SW480 (cell line): ENCODE results near the gene SPOCK1.

Experiments
- DNase-seq: peaks from one replicate; pipeline ENCODE4 v3.0.0-alpha.2; 2016; ENCODE audit warnings: low spot score

SPOCK1 gene

DNA sequence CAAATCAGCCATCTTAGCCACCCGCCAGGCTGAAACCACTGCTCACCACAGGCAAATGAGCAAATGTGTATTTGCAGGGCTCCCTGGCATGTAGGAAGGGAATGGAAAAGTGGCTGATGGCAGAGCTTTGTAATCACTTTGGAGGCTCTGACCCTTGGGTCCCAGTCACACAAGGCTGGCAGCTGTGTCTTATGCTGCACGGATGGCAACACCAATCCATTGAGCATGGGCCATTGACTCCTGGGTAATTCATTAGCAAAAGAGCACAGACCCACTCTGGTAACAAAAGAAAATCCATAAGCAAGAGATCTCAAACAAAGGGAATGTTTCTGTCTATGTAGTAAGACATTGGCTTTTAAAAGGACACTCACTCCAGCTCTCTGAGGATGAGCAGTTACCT lies 57.6 kb downstream of the SPOCK1 start:
- no peak for DNase-seq

DNA sequence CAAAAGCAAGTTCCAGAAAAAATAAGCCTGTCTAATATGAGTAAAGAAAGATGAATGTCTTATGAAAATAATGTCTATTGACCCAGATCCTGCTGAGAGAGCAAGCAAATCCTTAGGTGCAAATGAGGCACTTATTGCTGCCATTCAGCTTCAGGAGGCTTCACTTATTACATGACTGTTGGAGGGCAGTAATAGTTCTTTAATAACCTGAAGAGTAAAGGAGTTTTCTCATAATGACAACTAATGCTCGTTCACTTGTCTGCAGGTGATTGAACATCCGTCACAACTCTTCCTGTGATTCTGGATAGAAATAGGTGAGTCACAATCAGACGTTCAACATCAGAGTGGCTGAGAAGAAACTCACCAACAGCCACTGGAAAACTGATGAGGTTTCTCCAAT lies 58.3 kb downstream of the SPOCK1 start:
- DNase-seq: no peak

GRCh38 chr5:137439645-137440044 lies 59.5 kb downstream of the SPOCK1 start:
- DNase-seq: no peak

GRCh38 chr5:137438932-137439331 lies 60.2 kb downstream of the SPOCK1 start:
- DNase-seq: no peak

- no peak for DNase-seq
Observed at GRCh38 chr5:137437774-137438173, 61.4 kb downstream of the SPOCK1 start.

DNA sequence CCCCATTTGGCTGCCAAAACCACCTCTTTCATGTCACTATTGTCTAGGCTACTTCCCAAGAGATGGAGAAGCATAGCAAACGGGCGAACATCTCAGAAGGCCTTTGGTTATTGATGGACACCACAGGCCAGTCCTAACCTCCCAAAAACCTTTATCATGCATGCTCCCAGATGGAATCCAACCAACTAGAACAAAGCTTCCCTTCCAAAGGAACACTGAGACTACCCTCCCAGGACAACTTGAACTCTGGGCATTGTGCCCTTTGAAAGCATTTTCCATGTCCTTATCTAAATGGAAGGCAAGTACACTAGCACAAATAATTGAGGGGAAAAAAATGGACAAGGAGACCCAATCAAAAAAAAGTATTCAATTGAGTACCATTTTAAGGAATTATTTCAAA lies 65.6 kb downstream of the SPOCK1 start:
- no peak for DNase-seq

DNA sequence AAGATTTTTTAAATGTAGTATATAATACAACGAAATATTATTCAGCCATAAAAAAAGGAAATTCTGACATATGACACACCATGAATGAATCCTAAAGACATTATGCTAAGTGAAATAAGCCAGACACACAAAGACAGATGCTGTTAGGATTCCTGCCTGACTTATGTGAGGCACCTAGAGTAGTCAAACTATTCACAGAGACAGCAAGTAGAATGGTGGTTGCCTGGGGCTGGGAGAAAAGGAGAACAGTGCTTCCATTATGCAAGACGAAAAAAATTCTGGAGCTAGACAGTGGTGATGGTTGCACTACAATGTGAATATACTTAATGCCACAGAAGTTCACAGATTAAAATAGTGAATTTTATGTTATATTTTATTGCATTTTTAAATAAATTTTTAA lies 66.8 kb downstream of the SPOCK1 start:
- no peak for DNase-seq

DNA sequence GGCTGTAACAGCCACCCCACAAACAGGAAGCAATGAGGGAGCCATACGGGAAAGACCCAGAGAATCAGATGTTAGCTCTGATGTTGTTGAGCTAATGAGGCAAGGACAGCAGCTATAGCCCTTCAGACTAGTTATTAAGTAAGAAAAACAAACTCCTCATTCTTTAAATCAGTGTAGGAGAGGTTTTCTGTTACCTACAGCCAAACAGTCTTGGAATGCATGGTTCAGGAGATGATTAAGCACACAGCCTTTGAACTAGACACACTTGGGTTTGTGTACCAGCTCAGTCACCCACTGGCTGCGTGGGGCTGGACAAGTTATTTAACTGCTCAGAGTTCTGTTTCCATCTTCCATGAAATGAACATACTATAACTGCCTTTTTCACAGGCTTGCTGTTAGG lies 68.1 kb downstream of the SPOCK1 start:
- no peak for DNase-seq

- DNase-seq: no peak
Observed at GRCh38 chr5:137415231-137415681, 83.9 kb downstream of the SPOCK1 start.

- DNase-seq: no peak
Observed at GRCh38 chr5:137414112-137414755, 84.9 kb downstream of the SPOCK1 start.

GRCh38 chr5:137412136-137412535 lies 87.0 kb downstream of the SPOCK1 start:
- DNase-seq: no peak

GRCh38 chr5:137410234-137411010 lies 88.7 kb downstream of the SPOCK1 start:
- no peak for DNase-seq

DNA sequence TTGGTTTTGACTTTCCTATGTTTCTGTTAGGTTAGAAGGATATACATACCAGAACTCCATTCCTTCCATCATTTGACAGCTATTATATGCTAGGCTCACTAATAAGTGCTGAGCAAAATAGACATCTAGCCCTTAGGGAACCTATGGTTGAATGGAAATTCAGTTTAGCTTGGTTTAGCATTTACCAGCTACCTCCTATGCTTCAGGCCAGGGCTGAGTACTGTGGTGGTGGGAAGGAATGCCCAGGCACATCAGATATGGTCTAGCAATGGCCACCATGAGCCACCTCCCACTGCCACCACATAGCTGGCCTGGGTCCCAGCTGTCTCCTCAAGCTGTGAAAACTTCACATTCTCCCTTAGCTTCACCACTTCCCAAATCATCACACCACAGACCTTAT lies 89.4 kb downstream of the SPOCK1 start:
- no peak for DNase-seq

GRCh38 chr5:137407090-137407489 lies 92.0 kb downstream of the SPOCK1 start:
- no peak for DNase-seq

DNA sequence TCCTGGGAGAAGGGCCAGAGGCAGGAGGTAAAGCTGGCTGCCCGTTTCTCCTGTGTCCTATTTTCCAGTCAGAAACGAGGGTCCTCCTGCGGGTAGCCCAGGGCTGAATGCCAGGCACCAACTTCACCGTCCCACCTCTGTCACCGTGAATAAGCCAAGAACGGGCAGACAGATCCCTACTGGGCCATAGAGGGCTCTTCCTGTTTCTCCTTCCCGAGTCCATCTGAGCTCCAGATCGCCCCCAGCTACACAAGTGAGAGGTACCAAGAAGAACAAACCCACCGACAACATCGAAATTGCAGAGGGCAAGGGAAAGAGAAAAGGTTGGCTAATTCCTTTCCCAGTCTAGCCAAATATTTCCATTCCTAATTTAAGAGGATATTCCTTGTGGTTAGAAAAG lies 93.7 kb downstream of the SPOCK1 start:
- no peak for DNase-seq

DNA sequence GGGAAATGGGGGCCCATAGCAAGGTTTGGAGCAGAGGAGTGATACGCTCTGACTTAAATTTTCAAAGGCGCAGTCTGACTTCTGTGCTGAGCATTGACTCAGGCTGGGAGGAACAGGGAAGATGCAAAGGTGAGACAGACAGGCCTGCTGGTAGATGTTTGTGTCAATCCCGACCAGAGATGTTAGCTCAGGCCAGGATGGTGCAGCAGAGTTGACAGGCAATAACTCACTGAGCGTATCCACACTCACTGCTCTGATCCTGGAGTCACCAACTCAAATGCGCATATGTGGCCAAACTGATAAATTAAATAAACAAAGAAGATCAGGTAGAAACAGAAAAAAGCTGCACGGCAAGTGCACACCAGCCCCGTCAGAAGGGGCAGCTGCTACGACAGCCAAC lies 95.3 kb downstream of the SPOCK1 start:
- no peak for DNase-seq

DNA sequence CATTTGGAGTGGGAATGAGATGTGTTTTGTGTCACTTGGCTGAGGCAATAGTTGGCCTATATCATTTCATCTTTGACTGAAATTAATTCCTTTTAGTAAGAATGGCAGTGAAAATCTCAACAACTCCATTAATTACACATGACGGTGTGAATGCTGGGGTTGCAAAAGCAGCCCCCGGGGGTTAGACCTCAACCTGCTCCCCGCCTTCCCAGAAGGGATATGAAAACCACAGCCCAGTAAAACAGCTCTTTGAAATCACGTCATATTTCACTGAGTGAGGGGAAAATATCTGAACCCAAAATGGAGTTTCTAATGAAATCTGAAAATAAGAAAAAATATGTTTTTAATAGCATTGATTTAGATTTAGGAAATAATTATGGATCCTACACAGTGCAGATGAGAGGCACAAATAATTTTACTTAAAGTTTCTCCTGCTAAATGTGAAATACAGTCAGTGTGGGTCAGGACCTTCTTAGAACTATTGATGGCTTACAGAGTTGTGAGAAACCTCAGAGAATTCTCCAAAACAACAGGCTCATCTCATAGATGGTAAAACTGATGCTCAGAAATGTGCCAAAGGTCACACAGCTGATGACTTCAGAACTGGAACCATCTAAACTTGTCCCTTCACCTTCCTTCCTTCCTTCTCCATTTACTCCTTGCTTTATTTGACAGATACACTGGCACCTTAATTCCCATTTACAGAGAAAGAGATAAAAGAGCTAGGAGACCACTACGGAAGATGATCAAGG lies 96.5 kb downstream of the SPOCK1 start:
- DNase-seq: no peak

- no peak for DNase-seq
Observed at GRCh38 chr5:137401946-137402345, 97.2 kb downstream of the SPOCK1 start.

GRCh38 chr5:137400571-137400970 lies 98.6 kb downstream of the SPOCK1 start:
- DNase-seq: no peak

DNA sequence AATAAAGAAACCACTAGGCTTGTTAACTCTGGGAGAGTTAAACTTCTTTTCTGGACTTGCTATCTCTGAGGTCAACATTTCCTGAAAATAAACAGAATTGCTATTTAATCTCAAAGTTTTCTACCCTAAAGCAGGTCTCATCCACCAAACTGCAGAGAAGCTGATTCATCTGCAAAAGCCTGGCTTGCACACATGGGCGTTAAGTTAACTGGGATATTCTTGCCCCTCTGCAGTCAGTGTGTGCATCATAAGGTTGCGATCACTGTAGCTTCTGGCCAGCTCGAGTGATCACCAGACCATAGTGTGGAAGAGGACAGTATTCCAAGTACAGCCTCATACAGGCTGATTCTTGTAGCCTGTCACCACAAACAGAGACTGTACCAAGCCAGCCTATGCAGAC lies 99.2 kb downstream of the SPOCK1 start:
- DNase-seq: no peak

DNA sequence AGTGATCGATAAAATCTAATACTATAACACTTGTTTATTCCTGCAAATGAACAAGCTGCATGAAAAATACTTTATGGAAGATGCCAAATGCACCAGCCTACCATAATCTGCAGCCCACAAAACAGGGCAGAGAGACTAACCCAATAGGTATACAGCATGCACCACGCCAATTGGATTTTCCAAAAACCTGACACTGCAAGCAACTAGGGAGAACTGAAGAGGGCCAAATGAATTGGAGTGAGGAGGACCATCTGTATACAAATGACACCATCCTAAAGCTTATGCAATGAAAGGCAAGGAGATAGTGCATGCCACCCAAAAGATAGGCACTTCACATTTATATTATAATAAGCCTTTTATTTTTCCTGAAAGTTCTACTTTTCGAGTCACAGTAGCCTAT lies 100.4 kb downstream of the SPOCK1 start:
- DNase-seq: no peak

- DNase-seq: no peak
Observed at GRCh38 chr5:137398154-137398553, 101.0 kb downstream of the SPOCK1 start.
